Adrenal gland (tissue), 12 donors: Measurements from ENCODE around the gene SHCBP1L. TPM values are rescaled to one million over a fixed set of nuclear protein-coding genes. Genes with fewer than 3 reads are reported as not detected.

Experiments used
- DNase-seq, 7 donors: peaks; one replicate each; pipeline ENCODE4 v3.0.0-alpha.2; 2019 to 2020
- H3K27ac ChIP-seq, 5 donors: fragments of 200-600 bp; sonication (generic) in 4 of 5; 1 replicate in 3 of 5; 2 replicates in 2 of 5; pipeline versions ENCODE4 v1.5.1 to v1.8.0; 2016 to 2020; ENCODE audit warnings: mild to moderate bottlenecking in 1 of 5
- H3K27me3 ChIP-seq: fragments of 200-600 bp; 2 replicates; pipeline ENCODE4 v1.8.0; 2021
- H3K36me3 ChIP-seq, 2 donors: fragments of 200-600 bp; replicated peaks in 1 of 2; 1 replicate in 1 of 2; 2 replicates in 1 of 2; pipeline versions ENCODE4 v1.5.1 to v1.8.0; 2018 to 2022
- H3K4me1 ChIP-seq, 2 donors: fragments of 200-600 bp; replicated peaks in 1 of 2; 1 replicate in 1 of 2; 2 replicates in 1 of 2; pipeline versions ENCODE4 v1.5.1 to v1.8.0; 2018 to 2021
- H3K4me3 ChIP-seq, 4 donors: fragments of 200-600 bp; sonication (generic) in 3 of 4; one replicate each; pipeline ENCODE4 v1.5.1; 2016 to 2018
- H3K9me3 ChIP-seq, 3 donors: fragments of 200-600 bp; sonication (generic) in 1 of 3; replicated peaks in 1 of 3; 1 replicate in 2 of 3; 2 replicates in 1 of 3; pipeline versions ENCODE4 v1.5.1 to v1.8.0; 2016 to 2021
- POLR2A ChIP-seq, 2 donors: fragments of 450-650 bp; IDR thresholded peaks; one replicate each; pipeline ENCODE4 v1.6.1; 2017; ENCODE audit warnings: antibody characterized with exemption in 2 of 2, mild to moderate bottlenecking in 2 of 2, moderate library complexity in 1 of 2
- WGBS, 4 donors: extraction: QIAGEN DNeasy Blood & Tissue Kit in 2 of 4; methylation state at CpG; one replicate each; pipeline versions ENCODE4 v1.1.5 to v1.1.7; 2013 to 2017; 5-methylcytosine and 5-hydroxymethylcytosine counted together
- intact Hi-C, 2 donors: fragments of 100-400 bp; cut with DNase I; formaldehyde crosslinking; loops; one replicate each; pipeline versions ENCODE4 v1.14.1 to v1.15.0; 2022 to 2023
- polyA plus RNA-seq, 3 donors: library from polyadenylated mRNA; stranded (reverse); fragments of 200-250 nt in 2 of 3; fragments of 350-450 nt in 1 of 3; fragmentation: Illumina TruSeq in 1 of 3; extraction: RNeasy Lipid Tissue Mini Kit (QIAGEN cat#74804) in 1 of 3; gene quantifications; one replicate each; pipeline ENCODE4 v1.2.3, GENCODE V29; 2013 to 2014
- total RNA-seq, 9 donors: library from RNA; depleted of rRNA in 4 of 9; stranded (reverse); fragments of >200 nt in 4 of 9; fragments of 120-200 nt in 1 of 9; fragmentation: NEBNext Ultra II Directional in 1 of 9; extraction: Animal tissue kit (Norgen Biotek cat#: 25700) in 1 of 9; gene quantifications; one replicate each; pipeline versions ENCODE4 v1.1.0 to v1.2.4, GENCODE V29; 2013 to 2023
- TF ChIP-seq, protein P1 (sequence below), 6 experiments: fragments of 450-650 bp in 4 of 6; fragments of 200-600 bp in 2 of 6; sonication (generic) in 1 of 6; IDR thresholded peaks; 1 replicate in 5 of 6; 2 replicates in 1 of 6; pipeline versions ENCODE4 v1.5.1 to v1.8.0; 2016 to 2021; ENCODE audit warnings: antibody characterized with exemption in 6 of 6, mild to moderate bottlenecking in 2 of 6, moderate library complexity in 1 of 6
- donor health status: healthy with polysubstance abuse.
- donor health status: Bipolar disorder and iron deficiency.
- donor health status: DM: yes; HTN: yes; CAD: no.
- donor health status: DM: no; HTN: no; CAD: no.
- donor health status: DM: no; HTN: no; CAD: no.
- donor health status: DM: yes; HTN: yes; CAD: no.

SHCBP1L gene
- total and polyA plus RNA-seq, 12 donors = 0.06 TPM; not detected in 11

DNA sequence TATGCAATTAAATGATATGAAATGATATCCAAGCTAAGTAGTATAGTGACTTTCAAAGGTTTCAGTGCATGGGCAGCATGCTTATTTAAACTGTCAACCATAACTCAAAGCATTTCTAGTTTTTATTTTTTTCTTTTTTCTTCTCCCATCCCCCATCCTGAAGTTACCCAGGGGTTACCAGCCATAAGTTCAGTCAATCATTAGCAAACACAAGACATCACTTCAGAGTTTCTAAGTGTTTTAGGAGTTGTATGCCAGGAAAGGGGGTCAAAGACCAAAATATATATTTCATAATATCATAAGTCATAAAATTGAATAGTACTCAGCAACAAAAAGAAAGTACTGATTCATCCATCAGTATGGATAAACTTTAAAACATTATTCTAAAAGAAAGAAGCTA is 85.1 kb downstream of the SHCBP1L start:
- no peaks in the 10 kb centered on the region for H3K27me3 ChIP-seq
- intact Hi-C loops = loop anchor here in 1 of 2 donors (10.0 kb wide), 1 partner anchor 257 kb away; no protein-coding TSS in a partner anchor
- H3K36me3 ChIP-seq = peaks cover 0 to 97% of the 10 kb centered on the region in 2 donors
- no peak for TF ChIP-seq POLR2A (IDR thresholded peaks at IDR 0.05)
- TF ChIP-seq, protein P1, sequence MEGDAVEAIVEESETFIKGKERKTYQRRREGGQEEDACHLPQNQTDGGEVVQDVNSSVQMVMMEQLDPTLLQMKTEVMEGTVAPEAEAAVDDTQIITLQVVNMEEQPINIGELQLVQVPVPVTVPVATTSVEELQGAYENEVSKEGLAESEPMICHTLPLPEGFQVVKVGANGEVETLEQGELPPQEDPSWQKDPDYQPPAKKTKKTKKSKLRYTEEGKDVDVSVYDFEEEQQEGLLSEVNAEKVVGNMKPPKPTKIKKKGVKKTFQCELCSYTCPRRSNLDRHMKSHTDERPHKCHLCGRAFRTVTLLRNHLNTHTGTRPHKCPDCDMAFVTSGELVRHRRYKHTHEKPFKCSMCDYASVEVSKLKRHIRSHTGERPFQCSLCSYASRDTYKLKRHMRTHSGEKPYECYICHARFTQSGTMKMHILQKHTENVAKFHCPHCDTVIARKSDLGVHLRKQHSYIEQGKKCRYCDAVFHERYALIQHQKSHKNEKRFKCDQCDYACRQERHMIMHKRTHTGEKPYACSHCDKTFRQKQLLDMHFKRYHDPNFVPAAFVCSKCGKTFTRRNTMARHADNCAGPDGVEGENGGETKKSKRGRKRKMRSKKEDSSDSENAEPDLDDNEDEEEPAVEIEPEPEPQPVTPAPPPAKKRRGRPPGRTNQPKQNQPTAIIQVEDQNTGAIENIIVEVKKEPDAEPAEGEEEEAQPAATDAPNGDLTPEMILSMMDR (IDR thresholded peaks at IDR 0.05) = no peak
- no peak for DNase-seq
- H3K4me1 ChIP-seq = no peaks in the 10 kb centered on the region
- no peak overlapping the region for H3K4me3 ChIP-seq
- H3K9me3 ChIP-seq = no peaks in the 10 kb centered on the region
- no peak overlapping the region for H3K27ac ChIP-seq

DNA sequence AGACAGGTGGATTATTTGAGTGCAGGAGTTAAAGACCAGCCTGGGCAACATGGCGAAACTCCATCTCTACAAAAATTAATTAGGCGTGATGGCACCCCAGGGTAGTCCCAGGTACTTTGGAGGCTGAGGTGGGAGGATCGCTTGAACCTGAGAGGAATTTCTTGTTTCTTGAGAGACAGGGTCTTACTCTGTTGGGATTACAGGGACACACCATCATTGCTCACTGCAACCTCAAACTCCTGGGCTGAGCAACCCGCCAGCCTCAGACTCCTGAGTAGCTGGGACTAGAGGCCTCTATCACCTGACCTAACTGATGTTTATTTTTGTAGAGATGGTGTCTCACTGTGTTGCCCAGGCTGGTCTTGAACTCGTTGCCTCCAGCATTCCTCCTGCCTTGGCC is 89.0 kb downstream of the SHCBP1L start:
- no peaks in the 10 kb centered on the region for H3K27me3 ChIP-seq
- H3K4me1 ChIP-seq = no peaks in the 10 kb centered on the region
- no peak for DNase-seq
- no peak overlapping the region for H3K4me3 ChIP-seq
- peaks cover 0 to 98% of the 10 kb centered on the region in 2 donors for H3K36me3 ChIP-seq
- intact Hi-C loops = loop anchor here in 1 of 2 donors (10.0 kb wide), 1 partner anchor 261 kb away; no protein-coding TSS in a partner anchor
- TF ChIP-seq POLR2A (IDR thresholded peaks at IDR 0.05) = no peak
- TF ChIP-seq, protein P1 (IDR thresholded peaks at IDR 0.05) = no peak
- 92 to 99% (median 96%) methylated on average over 5 of the region's 5 CpGs for WGBS, 4 donors
- H3K9me3 ChIP-seq = no peaks in the 10 kb centered on the region
- no peak overlapping the region for H3K27ac ChIP-seq

- Histone ChIP-seq H3K4me3 (no peak overlapping the region), H3K4me1 (no peaks in the 10 kb centered on the region), H3K9me3 (no peaks in the 10 kb centered on the region), H3K36me3 (peaks cover 0 to 98% of the 10 kb centered on the region in 2 donors), H3K27me3 (no peaks in the 10 kb centered on the region), H3K27ac (no peak overlapping the region)
- 87 to 100% (median 95%) methylated on average over 1 of the region's 1 CpG for WGBS, 4 donors
- no peak for TF ChIP-seq POLR2A (IDR thresholded peaks at IDR 0.05)
- intact Hi-C loops = loop anchor here in 1 of 2 donors (10.0 kb wide), 1 partner anchor 262 kb away; no protein-coding TSS in a partner anchor
- no peak for DNase-seq
Observed at GRCh38 chr1:182862827-182863226, 90.1 kb downstream of the SHCBP1L start.

DNA sequence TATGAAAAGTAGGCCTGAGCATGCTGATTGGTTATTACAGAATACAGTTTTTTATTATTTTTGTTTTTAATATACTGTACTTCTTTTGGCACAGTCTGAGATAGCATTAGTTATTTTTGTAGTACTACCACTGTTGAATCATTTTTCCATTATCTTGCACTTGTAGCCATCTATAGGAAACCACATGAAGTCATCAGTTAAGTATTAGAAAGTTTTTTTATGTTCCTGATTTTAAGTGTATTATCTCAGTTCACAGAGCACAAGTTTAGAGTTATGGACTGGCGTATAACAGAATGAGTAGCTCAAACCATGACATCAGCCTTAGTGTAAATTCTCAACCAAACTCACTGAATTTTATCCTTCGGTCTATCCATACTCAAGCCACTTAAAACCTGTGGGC is 91.0 kb downstream of the SHCBP1L start:
- Histone ChIP-seq H3K27ac (no peak overlapping the region), H3K4me1 (no peaks in the 10 kb centered on the region), H3K36me3 (peaks cover 0 to 98% of the 10 kb centered on the region in 2 donors), H3K9me3 (no peaks in the 10 kb centered on the region), H3K4me3 (no peak overlapping the region), H3K27me3 (no peaks in the 10 kb centered on the region)
- intact Hi-C loops = loop anchor here in 1 of 2 donors (10.0 kb wide), 1 partner anchor 263 kb away; no protein-coding TSS in a partner anchor
- whole genome bisulfite sequencing, 4 donors = 95 to 99% (median 97%) methylated on average over 2 of the region's 2 CpGs
- DNase-seq = no peak
- TF ChIP-seq, protein P1 (IDR thresholded peaks at IDR 0.05) = no peak
- TF ChIP-seq POLR2A (IDR thresholded peaks at IDR 0.05) = no peak

GRCh38 chr1:182860658-182861057 is 92.3 kb downstream of the SHCBP1L start:
- no peaks in the 10 kb centered on the region for H3K27me3 ChIP-seq
- TF ChIP-seq, protein P1 (IDR thresholded peaks at IDR 0.05) = no peak
- no peak for TF ChIP-seq POLR2A (IDR thresholded peaks at IDR 0.05)
- no peak overlapping the region for H3K4me3 ChIP-seq
- no peak for DNase-seq
- no peaks in the 10 kb centered on the region for H3K4me1 ChIP-seq
- H3K9me3 ChIP-seq = no peaks in the 10 kb centered on the region
- 86 to 93% (median 89%) methylated on average over 4 of the region's 4 CpGs for WGBS, 4 donors
- H3K36me3 ChIP-seq = peaks cover 0 to 98% of the 10 kb centered on the region in 2 donors
- intact Hi-C loops = loop anchor here in 1 of 2 donors (10.0 kb wide), 1 partner anchor 264 kb away; no protein-coding TSS in a partner anchor
- no peak overlapping the region for H3K27ac ChIP-seq
